Ramos (cell line): ENCODE data around the gene ATP8B4.

Source experiments
- in situ Hi-C: fragments of 300-500 bp; cut with MboI; formaldehyde crosslinking; loops from one replicate; pipeline ENCODE4 v1.14.3; 2022; ENCODE audit warnings: low sequenced_read_pairs; ENCODE audit not compliant: unreplicated experiment

ATP8B4 gene

GRCh38 chr15:50030456-50030855 lies 88.6 kb downstream of the ATP8B4 start:
- in situ Hi-C loops: no loop called here

- in situ Hi-C loops: no loop called here
Measured at GRCh38 chr15:50028326-50028725, 90.7 kb downstream of the ATP8B4 start.

- in situ Hi-C loops: no loop called here
Measured at GRCh38 chr15:50024281-50024680, 94.8 kb downstream of the ATP8B4 start.

- in situ Hi-C loops: no loop called here
Measured at GRCh38 chr15:50018491-50018890, 100.5 kb downstream of the ATP8B4 start.

- in situ Hi-C loops: no loop called here
Measured at GRCh38 chr15:50017522-50017921, 101.5 kb downstream of the ATP8B4 start.

- in situ Hi-C loops: no loop called here
Measured at GRCh38 chr15:50016951-50017350, 102.1 kb downstream of the ATP8B4 start.

- in situ Hi-C loops: no loop called here
Measured at GRCh38 chr15:50012790-50013189, 106.2 kb downstream of the ATP8B4 start.

GRCh38 chr15:50009634-50010033 lies 109.4 kb downstream of the ATP8B4 start:
- in situ Hi-C loops: no loop called here

- in situ Hi-C loops: no loop called here
Measured at GRCh38 chr15:50003786-50004334, 115.2 kb downstream of the ATP8B4 start.

GRCh38 chr15:49991587-49991986 lies 127.4 kb downstream of the ATP8B4 start:
- in situ Hi-C loops: no loop called here

- in situ Hi-C loops: no loop called here
Measured at GRCh38 chr15:49990835-49991545, 128.0 kb downstream of the ATP8B4 start.

GRCh38 chr15:49989498-49989897 lies 129.5 kb downstream of the ATP8B4 start:
- in situ Hi-C loops: no loop called here

GRCh38 chr15:49988766-49989165 lies 130.3 kb downstream of the ATP8B4 start:
- in situ Hi-C loops: no loop called here

GRCh38 chr15:49987896-49988295 lies 131.1 kb downstream of the ATP8B4 start:
- in situ Hi-C loops: no loop called here

GRCh38 chr15:49987198-49987785 lies 131.7 kb downstream of the ATP8B4 start:
- in situ Hi-C loops: no loop called here

- in situ Hi-C loops: no loop called here
Measured at GRCh38 chr15:49986326-49986725, 132.7 kb downstream of the ATP8B4 start.

GRCh38 chr15:49985463-49985862 lies 133.6 kb downstream of the ATP8B4 start:
- in situ Hi-C loops: no loop called here

- in situ Hi-C loops: no loop called here
Measured at GRCh38 chr15:49984436-49984835, 134.6 kb downstream of the ATP8B4 start.

- in situ Hi-C loops: no loop called here
Measured at GRCh38 chr15:49982584-49982983, 136.4 kb downstream of the ATP8B4 start.

- in situ Hi-C loops: no loop called here
Measured at GRCh38 chr15:49979705-49980382, 139.2 kb downstream of the ATP8B4 start.

- in situ Hi-C loops: no loop called here
Measured at GRCh38 chr15:49978121-49978520, 140.9 kb downstream of the ATP8B4 start.
